Measurements from ENCODE around the gene PSMF1.

DNA sequence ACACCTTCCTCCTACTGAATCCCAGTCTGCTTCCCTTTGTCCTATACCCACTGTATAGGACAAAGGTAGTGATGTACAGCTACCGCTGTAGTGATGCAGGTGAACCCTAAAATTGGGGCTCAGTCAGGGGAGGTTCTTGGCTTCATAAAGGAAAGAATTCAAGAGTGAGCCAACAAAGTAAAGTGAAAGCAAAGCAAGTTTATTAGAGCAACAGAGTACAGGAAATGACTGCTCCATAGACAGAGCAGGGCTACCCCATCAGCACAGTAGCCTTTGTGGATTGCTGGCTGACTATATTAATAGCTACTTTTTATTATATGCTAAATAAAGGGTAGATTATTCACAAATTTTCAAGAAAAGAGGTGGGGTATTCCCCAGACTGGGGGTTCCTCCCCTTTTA lies 81.6 kb downstream of the PSMF1 start:
- TF ChIP-seq, protein P1, sequence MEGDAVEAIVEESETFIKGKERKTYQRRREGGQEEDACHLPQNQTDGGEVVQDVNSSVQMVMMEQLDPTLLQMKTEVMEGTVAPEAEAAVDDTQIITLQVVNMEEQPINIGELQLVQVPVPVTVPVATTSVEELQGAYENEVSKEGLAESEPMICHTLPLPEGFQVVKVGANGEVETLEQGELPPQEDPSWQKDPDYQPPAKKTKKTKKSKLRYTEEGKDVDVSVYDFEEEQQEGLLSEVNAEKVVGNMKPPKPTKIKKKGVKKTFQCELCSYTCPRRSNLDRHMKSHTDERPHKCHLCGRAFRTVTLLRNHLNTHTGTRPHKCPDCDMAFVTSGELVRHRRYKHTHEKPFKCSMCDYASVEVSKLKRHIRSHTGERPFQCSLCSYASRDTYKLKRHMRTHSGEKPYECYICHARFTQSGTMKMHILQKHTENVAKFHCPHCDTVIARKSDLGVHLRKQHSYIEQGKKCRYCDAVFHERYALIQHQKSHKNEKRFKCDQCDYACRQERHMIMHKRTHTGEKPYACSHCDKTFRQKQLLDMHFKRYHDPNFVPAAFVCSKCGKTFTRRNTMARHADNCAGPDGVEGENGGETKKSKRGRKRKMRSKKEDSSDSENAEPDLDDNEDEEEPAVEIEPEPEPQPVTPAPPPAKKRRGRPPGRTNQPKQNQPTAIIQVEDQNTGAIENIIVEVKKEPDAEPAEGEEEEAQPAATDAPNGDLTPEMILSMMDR (IDR thresholded peaks at IDR 0.05; ENCODE audit: low read depth, low read length, missing input control), result no peak
- TF ChIP-seq RAD21 (IDR thresholded peaks at IDR 0.05) (no peak), EGR1 (IDR thresholded peaks at IDR 0.05; ENCODE audit: low read depth in 2 of 2) (no peak), ATF3 (IDR thresholded peaks at IDR 0.05) (no peak), TAF1 (conservative IDR thresholded peaks at IDR 0.05) (no peak), SP1 (IDR thresholded peaks at IDR 0.05) (no peak)
